Measurements from ENCODE around the gene RFPL2.
"Not testable (repeated sequence)": the region's sequence is repeated elsewhere in the genome, so short reads cannot be mapped to it uniquely, and the experiment has no call there.

RFPL2 gene

DNA sequence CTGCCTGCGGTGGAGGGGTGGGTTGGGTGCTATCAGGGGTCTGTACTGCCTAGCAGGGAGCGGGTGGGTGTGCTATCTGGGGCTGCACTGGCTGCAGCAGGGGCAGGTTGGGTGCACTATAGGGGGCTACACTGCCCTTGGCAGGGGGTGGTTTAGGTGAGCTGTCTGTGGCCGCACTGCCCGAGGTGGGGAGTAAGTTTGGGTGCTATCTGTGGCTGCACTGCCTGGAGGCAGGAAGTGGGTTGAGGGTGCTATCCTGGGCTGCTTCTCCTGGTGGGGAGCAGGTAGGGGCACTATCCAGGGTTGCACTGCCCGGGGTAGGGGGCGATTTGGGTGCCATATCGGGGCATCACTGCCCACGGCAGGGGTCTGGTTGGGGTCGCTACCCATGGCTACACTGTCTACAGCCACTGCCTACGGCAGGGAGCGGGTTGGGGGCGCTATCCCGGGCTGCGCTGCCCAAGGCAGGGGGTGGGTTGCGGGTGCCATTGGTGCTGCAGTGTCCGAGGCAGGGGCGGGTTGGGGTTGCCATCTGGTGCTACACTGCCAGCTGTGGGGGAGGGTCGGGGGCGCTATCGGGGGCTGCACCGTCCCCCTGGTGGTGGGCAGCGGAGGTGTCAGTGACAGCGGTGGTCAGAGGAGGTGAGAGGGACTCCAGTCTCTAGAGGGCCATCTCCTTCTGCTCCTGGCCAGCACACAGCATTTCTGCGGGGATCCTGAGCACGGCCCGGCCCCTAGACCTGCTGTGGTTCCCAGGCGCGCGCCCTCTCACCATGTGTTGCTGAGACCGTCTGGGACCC, 1.3 kb upstream of the RFPL2 start:
- no peak for FAIRE-seq

GRCh38 chr22:32204040-32204855, 625 bp downstream of the RFPL2 start:
- FAIRE-seq, result no peak

DNA sequence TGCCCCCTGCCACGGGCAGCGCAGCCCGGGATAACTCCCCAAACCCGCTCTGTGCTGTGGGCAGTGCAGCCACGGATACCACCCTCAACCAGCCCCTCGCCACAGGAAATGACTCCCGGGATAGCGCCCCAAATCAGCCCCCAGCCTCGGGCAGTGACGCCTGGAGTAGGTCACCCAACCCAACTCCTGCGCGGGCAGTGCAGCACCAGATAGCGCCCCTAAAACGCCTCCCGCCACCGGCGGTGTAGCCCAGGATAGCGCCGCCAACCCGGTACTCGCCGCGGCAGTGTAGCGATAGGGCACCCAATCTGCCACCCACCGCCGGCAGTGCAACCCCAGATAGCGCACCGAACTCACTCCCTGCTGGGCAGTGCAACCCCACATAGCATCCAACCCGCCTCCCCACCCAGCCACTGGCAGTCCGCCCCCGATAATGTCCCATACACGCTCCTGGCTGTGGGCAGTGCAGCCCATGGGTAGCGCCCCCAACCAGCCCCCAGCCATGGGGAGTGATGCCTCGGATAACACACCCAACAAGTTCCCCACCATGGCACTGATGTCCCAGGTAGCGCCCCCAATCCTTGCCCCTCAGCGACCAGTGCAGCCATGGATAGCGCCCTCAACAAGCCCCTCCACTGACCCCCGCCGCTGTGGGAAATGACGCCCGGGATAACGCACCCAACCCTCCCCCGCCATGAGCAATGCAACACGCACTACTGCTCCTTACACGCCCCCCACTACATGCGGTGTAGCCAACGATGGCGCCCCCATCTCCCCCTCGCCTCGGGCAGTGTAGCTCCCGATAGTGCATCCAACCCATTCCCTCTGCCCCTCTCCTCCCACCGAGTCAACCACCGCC, 1.5 kb downstream of the RFPL2 start:
- no peak for FAIRE-seq

DNA sequence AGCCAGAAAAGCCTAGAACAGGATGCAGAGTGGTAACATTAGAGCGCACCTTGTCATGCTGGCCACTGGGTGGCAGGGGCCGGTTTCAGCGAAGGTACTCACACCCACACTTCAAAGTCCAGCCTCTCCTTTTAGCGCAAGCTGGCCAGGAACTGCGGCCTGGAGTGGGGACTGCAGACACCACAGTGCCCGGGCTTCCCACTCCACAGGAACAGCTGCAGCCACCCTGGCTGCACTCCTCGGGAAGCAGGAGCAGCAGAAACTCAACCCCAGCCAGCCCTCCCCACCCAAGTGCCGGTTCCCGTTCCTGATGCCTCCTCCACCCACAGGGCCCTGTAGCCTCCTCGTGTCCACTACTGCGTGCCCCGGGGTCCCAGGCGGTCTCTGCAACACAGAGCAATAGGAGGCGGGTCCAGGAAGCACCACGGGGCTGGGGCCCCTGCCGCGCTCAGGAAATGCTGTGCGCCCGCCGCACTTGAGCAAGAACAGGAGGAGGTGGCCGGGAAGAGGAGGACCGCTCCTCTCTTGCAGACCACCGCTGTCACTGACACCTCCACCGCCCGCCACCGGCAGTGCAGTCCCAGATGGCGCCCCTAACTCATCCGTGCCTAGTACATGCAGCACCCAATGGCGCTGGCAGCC, 2.2 kb downstream of the RFPL2 start:
- no peak for FAIRE-seq

GRCh38 chr22:32202161-32202538, 2.7 kb downstream of the RFPL2 start:
- no peak for FAIRE-seq

DNA sequence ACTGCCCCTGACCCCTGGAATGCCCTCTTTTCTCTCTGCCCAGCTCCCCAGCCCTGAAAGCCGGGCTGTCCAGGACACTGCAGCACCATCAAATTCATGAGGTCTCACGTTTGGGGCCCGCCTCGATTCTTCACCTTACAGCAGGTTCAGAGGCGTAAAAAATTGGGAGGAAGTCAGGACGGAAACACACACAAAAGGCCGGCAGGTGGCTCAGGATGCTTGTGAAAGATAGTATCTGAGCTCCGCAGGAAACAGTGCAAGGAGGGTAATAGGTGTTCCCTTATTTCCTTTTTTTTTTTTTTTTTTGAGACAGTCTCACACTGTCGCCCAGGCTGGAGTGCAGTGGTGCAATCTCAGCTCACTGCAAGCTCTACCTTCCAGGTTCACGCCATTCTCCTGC, 4.1 kb downstream of the RFPL2 start:
- no peak for FAIRE-seq

- FAIRE-seq, result no peak
Measured at GRCh38 chr22:32199961-32200360, 4.9 kb downstream of the RFPL2 start.

DNA sequence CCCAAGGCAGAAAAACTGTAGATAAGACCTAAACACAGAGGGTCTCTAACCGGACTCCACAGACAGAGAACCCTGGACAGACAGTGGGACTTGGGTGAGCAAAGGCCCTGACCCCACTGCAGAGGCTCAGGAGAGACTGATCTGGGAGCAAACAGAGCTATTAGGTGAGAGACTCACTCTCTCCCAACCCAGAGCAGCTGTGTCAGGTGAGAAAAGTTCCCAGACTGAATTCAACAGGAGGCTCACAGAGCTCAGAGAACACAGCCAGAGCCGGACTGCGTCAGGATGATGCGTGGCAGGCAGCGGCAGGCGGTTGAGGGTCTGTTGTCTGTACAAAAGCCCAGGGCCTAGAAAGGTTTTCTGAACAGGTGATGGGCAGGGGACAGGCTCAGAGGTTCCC, 5.5 kb downstream of the RFPL2 start:
- FAIRE-seq, result no peak

GRCh38 chr22:32197553-32198226, 7.2 kb downstream of the RFPL2 start:
- FAIRE-seq, result not testable (repeated sequence)

DNA sequence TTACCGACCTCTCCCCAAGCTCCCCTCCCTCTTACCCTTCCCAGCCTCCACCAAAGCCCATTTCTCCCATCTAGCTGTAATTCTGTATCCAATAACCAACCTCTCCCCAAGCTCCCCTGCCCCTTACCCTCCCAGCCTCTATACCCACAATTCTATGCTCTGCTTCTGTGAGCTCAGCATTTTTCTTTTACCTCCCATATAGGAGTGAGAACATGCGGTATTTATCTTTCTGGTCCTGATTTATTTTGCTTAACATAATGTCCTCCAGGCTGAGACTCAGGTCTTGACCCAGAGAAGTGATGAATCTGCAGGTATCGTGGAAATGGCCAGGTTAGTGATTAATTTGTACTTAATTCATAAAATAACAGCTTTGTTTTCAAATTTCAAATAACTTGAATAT, 9.0 kb downstream of the RFPL2 start:
- FAIRE-seq, result not testable (repeated sequence)

DNA sequence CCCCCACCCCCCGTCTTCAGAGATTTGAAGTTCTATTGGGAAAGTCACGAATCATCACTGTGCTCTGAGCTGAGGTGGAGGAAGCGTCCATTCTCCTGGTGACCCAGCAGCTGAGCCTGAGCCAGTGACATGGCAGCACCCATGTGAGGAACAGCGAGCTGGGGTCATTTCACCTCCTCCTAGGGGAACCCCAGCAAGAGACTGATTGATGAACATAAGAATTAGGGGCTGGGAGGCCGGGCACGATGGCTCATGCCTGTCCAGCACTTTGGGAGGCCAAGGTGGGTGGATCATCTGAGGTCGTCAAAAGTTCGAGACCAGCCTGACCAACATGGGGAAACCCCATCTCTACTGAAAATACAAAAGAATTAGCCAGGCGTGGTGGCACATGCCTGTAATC, 11.5 kb downstream of the RFPL2 start:
- not testable (repeated sequence) for FAIRE-seq

DNA sequence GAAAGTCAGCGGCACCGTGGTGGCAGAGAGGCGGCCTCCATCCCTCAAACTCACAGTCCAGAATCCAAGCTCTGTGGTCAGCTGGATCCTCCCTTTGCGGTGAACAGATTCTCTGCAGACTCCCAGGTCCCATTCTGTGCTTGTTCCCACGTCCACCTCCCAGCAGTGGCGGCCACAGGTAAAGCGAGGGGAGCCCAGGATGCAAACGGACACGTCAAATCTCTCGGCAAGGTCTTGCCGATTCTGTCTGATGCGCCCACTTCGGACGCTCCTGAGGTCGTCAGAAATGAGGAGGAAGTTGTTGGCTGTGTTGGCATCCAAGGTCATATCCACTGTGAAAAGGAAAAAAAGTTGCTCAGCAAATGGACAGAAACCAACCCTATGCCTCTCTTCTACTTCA, 13.9 kb downstream of the RFPL2 start:
- FAIRE-seq, result not testable (repeated sequence)

DNA sequence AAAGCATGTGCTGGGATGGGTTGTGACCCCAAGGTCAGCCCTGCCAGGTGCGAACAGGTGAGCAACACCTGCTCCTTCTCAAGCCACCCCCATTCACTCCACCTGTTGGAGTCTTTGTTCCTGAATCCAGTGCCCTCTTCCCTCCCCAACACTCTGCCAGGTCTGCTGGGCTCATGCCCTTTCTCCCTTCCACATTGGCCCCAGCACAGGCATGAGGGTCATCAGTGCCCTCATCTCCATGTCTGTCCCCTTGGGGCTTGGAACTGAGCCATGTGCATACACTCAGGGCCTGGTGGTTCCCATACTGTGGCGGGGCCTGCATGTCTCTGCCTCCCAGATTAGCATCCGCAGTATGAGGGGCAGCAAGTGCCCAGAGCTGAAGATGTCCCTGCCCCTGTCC, 19.1 kb downstream of the RFPL2 start:
- FAIRE-seq, result no peak

DNA sequence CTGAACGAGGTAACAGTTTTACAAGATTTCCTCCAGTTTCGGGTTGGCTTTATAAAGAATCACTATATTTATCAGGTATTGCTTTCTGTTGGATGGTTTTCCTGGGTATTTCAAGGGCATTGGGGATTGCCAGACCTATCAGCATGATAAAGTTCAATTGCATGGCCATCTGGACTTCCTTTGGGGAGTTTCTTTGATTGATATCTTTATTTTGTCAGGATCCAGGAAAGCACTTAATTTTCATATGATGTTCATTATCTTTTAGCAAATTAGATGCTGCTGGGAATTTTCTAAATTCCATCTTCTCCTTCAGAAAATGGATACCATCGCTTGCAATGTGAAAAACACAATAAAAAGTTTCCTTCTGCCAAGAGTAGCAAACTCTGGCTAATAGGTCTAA, 21.2 kb downstream of the RFPL2 start:
- FAIRE-seq, result no peak

GRCh38 chr22:32181043-32181442, 23.8 kb downstream of the RFPL2 start:
- FAIRE-seq, result no peak

DNA sequence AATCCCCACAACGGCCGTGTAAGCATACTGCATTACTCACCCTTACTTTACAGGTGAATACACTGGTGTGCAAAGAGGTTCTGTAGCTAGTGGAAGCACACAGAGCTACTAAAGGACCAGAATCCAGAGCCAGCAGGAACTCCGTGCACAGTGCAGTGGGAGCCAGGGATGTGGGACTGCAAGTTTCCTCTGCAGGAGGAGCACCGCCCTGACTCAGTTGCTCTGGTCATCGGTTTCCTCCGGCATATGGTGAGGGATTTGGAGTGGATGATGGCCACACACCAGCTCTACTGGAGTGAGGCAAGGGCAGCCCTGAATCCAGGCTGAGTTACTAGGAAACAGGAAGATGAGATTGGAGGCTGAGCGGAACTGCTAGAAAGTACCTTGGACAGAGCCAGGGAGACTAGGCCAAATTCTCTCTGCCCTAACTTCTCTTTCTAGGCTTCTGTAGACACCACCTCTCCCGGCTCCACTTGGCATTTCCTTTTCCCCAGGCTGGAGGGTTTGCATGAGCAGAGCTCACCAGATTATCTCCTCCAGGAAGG, 27.6 kb downstream of the RFPL2 start:
- no peak for FAIRE-seq

DNA sequence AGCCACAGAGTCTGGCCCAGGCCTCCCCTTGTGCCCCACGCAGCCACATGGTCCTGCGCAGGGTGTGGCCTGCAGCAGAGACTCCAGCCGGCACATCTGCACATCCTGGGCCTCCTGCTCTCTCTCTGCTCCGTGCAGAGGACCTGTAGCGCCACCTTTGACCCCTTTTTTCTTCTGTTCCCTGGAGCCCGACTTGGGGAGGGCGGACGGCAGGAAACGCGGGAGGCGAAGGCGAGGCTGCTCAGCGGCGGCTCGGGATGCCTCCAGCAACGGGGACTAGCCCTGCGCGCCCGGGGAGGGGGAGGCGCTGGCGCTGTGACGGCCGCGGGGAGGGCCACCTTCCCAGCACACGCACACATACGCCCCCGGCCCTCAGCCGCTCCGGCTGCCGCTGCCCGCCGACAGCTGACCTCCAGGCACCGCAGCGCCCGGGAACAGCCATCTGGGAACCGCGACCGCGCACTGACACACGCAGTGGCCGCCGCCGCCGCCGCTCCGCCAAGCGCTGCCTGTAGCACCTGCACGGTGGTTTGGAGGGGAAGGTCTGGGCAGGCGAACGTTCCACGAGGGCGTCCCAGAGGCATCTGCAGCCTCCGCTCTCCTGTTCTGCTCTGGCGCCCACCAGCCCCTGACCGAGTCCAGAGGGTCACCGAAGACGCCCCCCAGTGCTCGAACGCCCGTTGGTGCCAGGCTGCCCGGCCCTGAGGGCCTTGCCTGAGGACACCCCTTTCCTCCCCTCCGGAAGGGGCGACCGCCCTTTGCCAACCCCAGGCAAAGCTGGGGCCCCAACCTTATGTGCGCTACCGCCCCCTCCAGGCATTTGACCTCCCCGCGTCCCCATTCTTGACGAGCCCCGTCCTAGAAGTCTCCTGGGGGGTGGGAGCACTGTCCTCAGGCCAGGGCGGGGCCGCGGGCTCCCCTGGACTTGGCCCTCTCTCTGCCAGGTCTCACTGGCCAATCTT, 28.9 kb downstream of the RFPL2 start:
- FAIRE-seq, result no peak

DNA sequence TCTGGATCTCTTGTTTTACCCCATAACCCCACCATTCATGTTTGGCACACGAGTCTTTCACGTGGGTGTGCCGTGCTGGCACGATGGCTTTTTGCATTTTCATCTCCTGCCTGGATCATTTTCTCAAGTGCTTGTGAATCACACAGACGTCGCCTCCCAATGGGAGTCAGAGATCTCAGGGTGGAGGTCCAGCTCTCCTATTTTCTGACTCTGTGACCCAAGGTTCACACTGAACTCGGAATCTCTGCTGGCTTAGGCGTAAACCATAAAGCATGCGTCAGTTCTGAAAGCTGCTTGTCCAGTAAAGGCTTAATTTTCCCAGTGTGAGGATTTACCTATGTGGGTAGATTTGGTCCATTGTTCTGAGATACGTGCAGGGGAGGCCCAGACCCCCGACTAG, 29.8 kb downstream of the RFPL2 start:
- FAIRE-seq, result no peak

- FAIRE-seq, result no peak
Measured at GRCh38 chr22:32165681-32166080, 39.2 kb downstream of the RFPL2 start.

DNA sequence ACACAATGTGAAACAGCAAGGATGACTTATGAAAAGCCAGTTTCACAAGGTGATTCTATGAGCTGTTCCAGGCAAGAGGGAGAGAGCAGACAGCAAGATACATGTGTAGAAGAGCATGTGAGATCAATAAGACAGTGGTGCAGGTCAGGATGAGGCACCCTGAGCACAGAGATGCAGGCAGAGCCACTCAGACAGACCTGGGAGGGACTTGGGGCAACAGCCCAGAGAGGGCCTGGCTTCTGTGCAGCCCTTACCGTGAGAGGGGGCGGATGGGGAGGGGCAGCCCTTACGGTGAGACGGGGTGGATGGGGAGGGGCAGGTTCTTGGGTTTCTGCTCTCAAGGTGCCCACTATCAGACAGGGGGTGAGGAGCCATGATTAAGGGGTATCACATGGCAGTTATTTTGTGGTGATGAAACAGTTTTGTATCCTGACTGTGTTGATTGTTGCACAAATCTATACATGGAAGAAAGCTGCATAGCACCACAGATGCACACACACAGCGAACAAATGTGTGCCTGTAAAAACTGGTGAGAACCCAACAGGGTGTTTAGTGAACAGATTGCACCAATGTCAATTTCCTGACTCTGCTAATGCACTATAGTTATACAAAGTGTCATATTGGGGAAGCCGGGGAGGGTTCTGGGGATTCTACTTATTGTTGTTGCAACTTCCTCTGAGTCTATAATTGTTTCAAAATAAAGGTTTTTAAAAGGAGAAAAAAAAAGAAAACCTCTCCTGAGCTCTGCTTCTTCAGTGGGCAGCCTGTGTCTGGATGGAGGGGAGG, 40.6 kb downstream of the RFPL2 start:
- no peak for FAIRE-seq
